Eye (tissue), 1 donor: ENCODE data around the gene PXMP2.
A peak's percentile ranks its signal among the peaks of the same experiment; 100 is the strongest.
"Not testable (repeated sequence)": the region's sequence is repeated elsewhere in the genome, so short reads cannot be mapped to it uniquely, and the experiment has no call there.

Source experiments
- DNase-seq: peaks from one replicate; pipeline ENCODE4 v3.0.0-alpha.2; 2015

PXMP2 gene

GRCh38 chr12:132724506-132725241, 37.3 kb downstream of the PXMP2 start:
- DNase-seq: peak; percentile 40

- DNase-seq: no peak
Observed at GRCh38 chr12:132726386-132726785, 39.0 kb downstream of the PXMP2 start.

- no peak for DNase-seq
Observed at GRCh38 chr12:132727091-132727794, 39.9 kb downstream of the PXMP2 start.

GRCh38 chr12:132728502-132728901, 41.1 kb downstream of the PXMP2 start:
- DNase-seq: no peak

GRCh38 chr12:132729541-132730320, 42.3 kb downstream of the PXMP2 start:
- no peak for DNase-seq

- no peak for DNase-seq
Observed at GRCh38 chr12:132730353-132730752, 43.0 kb downstream of the PXMP2 start.

- DNase-seq: no peak
Observed at GRCh38 chr12:132731574-132731973, 44.2 kb downstream of the PXMP2 start.

- DNase-seq: peak; percentile 10
Observed at GRCh38 chr12:132734206-132734605, 46.8 kb downstream of the PXMP2 start.

- DNase-seq: no peak
Observed at GRCh38 chr12:132735496-132735895, 48.1 kb downstream of the PXMP2 start.

GRCh38 chr12:132736378-132736777, 49.0 kb downstream of the PXMP2 start:
- DNase-seq: no peak

GRCh38 chr12:132736913-132737312, 49.5 kb downstream of the PXMP2 start:
- no peak for DNase-seq

- DNase-seq: no peak
Observed at GRCh38 chr12:132739600-132740312, 52.4 kb downstream of the PXMP2 start.

GRCh38 chr12:132740313-132740646, 52.9 kb downstream of the PXMP2 start:
- DNase-seq: no peak

GRCh38 chr12:132740652-132741051, 53.3 kb downstream of the PXMP2 start:
- no peak for DNase-seq

GRCh38 chr12:132741620-132742019, 54.2 kb downstream of the PXMP2 start:
- no peak for DNase-seq

GRCh38 chr12:132743831-132744230, 56.4 kb downstream of the PXMP2 start:
- no peak for DNase-seq

GRCh38 chr12:132746613-132747012, 59.2 kb downstream of the PXMP2 start:
- DNase-seq: no peak

- no peak for DNase-seq
Observed at GRCh38 chr12:132747395-132747794, 60.0 kb downstream of the PXMP2 start.

- no peak for DNase-seq
Observed at GRCh38 chr12:132747896-132748295, 60.5 kb downstream of the PXMP2 start.

GRCh38 chr12:132748319-132748718, 60.9 kb downstream of the PXMP2 start:
- DNase-seq: no peak

GRCh38 chr12:132753670-132754069, 66.3 kb downstream of the PXMP2 start:
- not testable (repeated sequence) for DNase-seq

- DNase-seq: no peak
Observed at GRCh38 chr12:132754160-132754932, 67.0 kb downstream of the PXMP2 start.
